Mucosa of stomach (tissue), 1 donor: ENCODE results near the gene PHACTR1.

Source experiments
- H3K27me3 ChIP-seq: one replicate; pipeline ENCODE4 v1.7.0; 2013; ENCODE audit warnings: mild to moderate bottlenecking, low read length; ENCODE audit not compliant: control insufficient read depth, insufficient read depth
- H3K36me3 ChIP-seq: one replicate; pipeline ENCODE4 v1.7.0; 2013; ENCODE audit warnings: low read length; ENCODE audit not compliant: control insufficient read depth, insufficient read depth
- H3K4me1 ChIP-seq: one replicate; pipeline ENCODE4 v1.7.0; 2013; ENCODE audit warnings: mild to moderate bottlenecking, low read length; ENCODE audit not compliant: control insufficient read depth, insufficient read depth
- H3K4me3 ChIP-seq: one replicate; pipeline ENCODE4 v1.7.0; 2013; ENCODE audit warnings: low read length
- H3K9ac ChIP-seq: one replicate; pipeline ENCODE4 v1.7.0; 2013; ENCODE audit warnings: mild to moderate bottlenecking, low read length, moderate library complexity
- H3K9me3 ChIP-seq: one replicate; pipeline ENCODE4 v1.7.0; 2013; ENCODE audit warnings: mild to moderate bottlenecking, low read length, moderate library complexity; ENCODE audit not compliant: control insufficient read depth
- donor health status: Pancreatic carcinoma.

PHACTR1 gene

GRCh38 chr6:12995419-12995818 lies 278.9 kb downstream of the PHACTR1 start:
- H3K9me3 ChIP-seq, result no peaks in the 10 kb centered on the region
- no peaks in the 10 kb centered on the region for H3K27me3 ChIP-seq
- no peak overlapping the region for H3K4me3 ChIP-seq
- H3K9ac ChIP-seq, result no peak overlapping the region
- no peaks in the 10 kb centered on the region for H3K36me3 ChIP-seq
- H3K4me1 ChIP-seq, result no peaks in the 10 kb centered on the region

- Histone ChIP-seq H3K4me1 (no peaks in the 10 kb centered on the region), H3K36me3 (no peaks in the 10 kb centered on the region), H3K9me3 (no peaks in the 10 kb centered on the region), H3K9ac (no peak overlapping the region), H3K27me3 (no peaks in the 10 kb centered on the region), H3K4me3 (no peak overlapping the region)
Measured at GRCh38 chr6:13000537-13000936, 284.0 kb downstream of the PHACTR1 start.

- Histone ChIP-seq H3K36me3 (no peaks in the 10 kb centered on the region), H3K9ac (no peak overlapping the region), H3K27me3 (no peaks in the 10 kb centered on the region), H3K9me3 (no peaks in the 10 kb centered on the region), H3K4me1 (no peaks in the 10 kb centered on the region), H3K4me3 (no peak overlapping the region)
Measured at GRCh38 chr6:13001927-13002326, 285.4 kb downstream of the PHACTR1 start.

- Histone ChIP-seq H3K4me1 (no peaks in the 10 kb centered on the region), H3K4me3 (no peak overlapping the region), H3K36me3 (no peaks in the 10 kb centered on the region), H3K9me3 (no peaks in the 10 kb centered on the region), H3K27me3 (no peaks in the 10 kb centered on the region), H3K9ac (no peak overlapping the region)
Measured at GRCh38 chr6:13004601-13005000, 288.0 kb downstream of the PHACTR1 start.

- no peak overlapping the region for H3K9ac ChIP-seq
- H3K4me1 ChIP-seq, result no peaks in the 10 kb centered on the region
- no peaks in the 10 kb centered on the region for H3K36me3 ChIP-seq
- no peak overlapping the region for H3K4me3 ChIP-seq
- no peaks in the 10 kb centered on the region for H3K27me3 ChIP-seq
- no peaks in the 10 kb centered on the region for H3K9me3 ChIP-seq
Measured at GRCh38 chr6:13005994-13006393, 289.4 kb downstream of the PHACTR1 start.

- Histone ChIP-seq H3K4me1 (peaks cover 1% of the 10 kb centered on the region), H3K9me3 (no peaks in the 10 kb centered on the region), H3K36me3 (no peaks in the 10 kb centered on the region), H3K4me3 (no peak overlapping the region), H3K9ac (no peak overlapping the region), H3K27me3 (peaks cover 3% of the 10 kb centered on the region)
Measured at GRCh38 chr6:13006578-13007300, 290.2 kb downstream of the PHACTR1 start.

- Histone ChIP-seq H3K36me3 (no peaks in the 10 kb centered on the region), H3K4me3 (no peak overlapping the region), H3K4me1 (peaks cover 11% of the 10 kb centered on the region), H3K9ac (no peak overlapping the region), H3K27me3 (peaks cover 13% of the 10 kb centered on the region), H3K9me3 (no peaks in the 10 kb centered on the region)
Measured at GRCh38 chr6:13007744-13008143, 291.2 kb downstream of the PHACTR1 start.

GRCh38 chr6:13009031-13009430 lies 292.5 kb downstream of the PHACTR1 start:
- H3K27me3 ChIP-seq, result peaks cover 25% of the 10 kb centered on the region
- no peak overlapping the region for H3K9ac ChIP-seq
- H3K4me3 ChIP-seq, result no peak overlapping the region
- H3K4me1 ChIP-seq, result peaks cover 15% of the 10 kb centered on the region
- no peaks in the 10 kb centered on the region for H3K36me3 ChIP-seq
- H3K9me3 ChIP-seq, result no peaks in the 10 kb centered on the region

- peaks cover 15% of the 10 kb centered on the region for H3K4me1 ChIP-seq
- no peak overlapping the region for H3K9ac ChIP-seq
- H3K9me3 ChIP-seq, result no peaks in the 10 kb centered on the region
- peaks cover 29% of the 10 kb centered on the region for H3K27me3 ChIP-seq
- no peaks in the 10 kb centered on the region for H3K36me3 ChIP-seq
- no peak overlapping the region for H3K4me3 ChIP-seq
Measured at GRCh38 chr6:13009461-13009860, 292.9 kb downstream of the PHACTR1 start.

- Histone ChIP-seq H3K36me3 (no peaks in the 10 kb centered on the region), H3K4me1 (peaks cover 15% of the 10 kb centered on the region), H3K9ac (no peak overlapping the region), H3K4me3 (no peak overlapping the region), H3K27me3 (peaks cover 45% of the 10 kb centered on the region), H3K9me3 (no peaks in the 10 kb centered on the region)
Measured at GRCh38 chr6:13011612-13012146, 295.1 kb downstream of the PHACTR1 start.

GRCh38 chr6:13012296-13012695 lies 295.7 kb downstream of the PHACTR1 start:
- H3K4me3 ChIP-seq, result no peak overlapping the region
- H3K9ac ChIP-seq, result no peak overlapping the region
- no peaks in the 10 kb centered on the region for H3K9me3 ChIP-seq
- no peaks in the 10 kb centered on the region for H3K36me3 ChIP-seq
- peaks cover 45% of the 10 kb centered on the region for H3K27me3 ChIP-seq
- peaks cover 15% of the 10 kb centered on the region for H3K4me1 ChIP-seq

- Histone ChIP-seq H3K9ac (peak overlapping the region; percentile 34), H3K27me3 (peaks cover 45% of the 10 kb centered on the region), H3K36me3 (no peaks in the 10 kb centered on the region), H3K4me3 (no peak overlapping the region), H3K9me3 (no peaks in the 10 kb centered on the region), H3K4me1 (peaks cover 15% of the 10 kb centered on the region)
Measured at GRCh38 chr6:13012977-13013680, 296.6 kb downstream of the PHACTR1 start.
